A673 (cell line): ENCODE data around the gene SH3RF3. TPM values are rescaled to one million over a fixed set of nuclear protein-coding genes. Genes with fewer than 3 reads are reported as not detected.

Experiments used
- BruUV-seq: library from RNA; stranded (reverse); fragments of 400-500 nt; replicated peaks from 2 replicates; lab custom pipeline; 2021; lab: Mats Ljungman, UMichigan
- CTCF ChIA-PET: fragments of 300-600 bp; sonication (Branson Sonifier 250); formaldehyde crosslinking; loops from one replicate; lab custom pipeline; 2022; ENCODE audit warnings: antibody characterized with exemption; lab: Charles Lee
- POLR2A ChIA-PET: fragments of 300-600 bp; sonication (Branson Sonifier 250); formaldehyde crosslinking; loops from one replicate; lab custom pipeline; 2022; ENCODE audit warnings: antibody characterized with exemption; ENCODE audit not compliant: low non-redundant PET; lab: Charles Lee
- DNase-seq: peaks from one replicate; pipeline ENCODE4 v3.0.0-alpha.2; 2015; ENCODE audit warnings: low spot score
- H3K27ac ChIP-seq: fragments of 200-600 bp; sonication (generic); 2 replicates; pipeline ENCODE4 v1.5.1; 2016; ENCODE audit warnings: mixed run types, low read depth, mild to moderate bottlenecking, mixed read lengths, antibody characterized with exemption, low read length; ENCODE audit not compliant: poor library complexity, severe bottlenecking
- H3K27me3 ChIP-seq: fragments of 200-600 bp; sonication (generic); replicated peaks from 2 replicates; pipeline ENCODE4 v1.6.1; 2017; ENCODE audit warnings: mixed run types, low read depth, mild to moderate bottlenecking, mixed read lengths, antibody characterized with exemption, low read length; ENCODE audit not compliant: insufficient read depth, poor library complexity
- H3K36me3 ChIP-seq: fragments of 200-600 bp; sonication (generic); 2 replicates; pipeline ENCODE4 v1.6.1; 2016; ENCODE audit warnings: mixed run types, mild to moderate bottlenecking, mixed read lengths, antibody characterized with exemption, low read length; ENCODE audit not compliant: insufficient read depth, poor library complexity, severe bottlenecking
- H3K4me1 ChIP-seq: fragments of 200-600 bp; sonication (generic); 2 replicates; pipeline ENCODE4 v1.6.1; 2017; ENCODE audit warnings: mixed run types, mild to moderate bottlenecking, mixed read lengths, antibody characterized with exemption, low read length; ENCODE audit not compliant: insufficient read depth, poor library complexity, severe bottlenecking
- H3K4me3 ChIP-seq: fragments of 200-600 bp; sonication (generic); 2 replicates; pipeline ENCODE4 v1.5.1; 2016; ENCODE audit warnings: low read depth, mixed run types, mild to moderate bottlenecking, mixed read lengths, low read length; ENCODE audit not compliant: poor library complexity, severe bottlenecking
- H3K9me3 ChIP-seq: fragments of 200-600 bp; sonication (generic); 2 replicates; pipeline ENCODE4 v1.6.1; 2016; ENCODE audit warnings: mixed run types, low read depth, mild to moderate bottlenecking, mixed read lengths, antibody characterized with exemption, low read length; ENCODE audit not compliant: poor library complexity, severe bottlenecking
- EZH2 ChIP-seq: fragments of 200-600 bp; sonication (generic); IDR thresholded peaks from 2 replicates; pipeline ENCODE4 v1.6.1; 2017; ENCODE audit warnings: borderline replicate concordance, low read depth, mild to moderate bottlenecking, mixed read lengths, antibody characterized with exemption, low read length; ENCODE audit not compliant: poor library complexity, severe bottlenecking
- intact Hi-C: fragments of 100-400 bp; cut with micrococcal nuclease; formaldehyde crosslinking; loops from one replicate; pipeline ENCODE4 v1.10.0; 2022; ENCODE audit not compliant: unreplicated experiment
- total RNA-seq: library from RNA; stranded (reverse); gene quantifications from 2 replicates; pipeline ENCODE4 v1.2.3, GENCODE V29; 2021
- TF ChIP-seq, protein P1 (sequence below): fragments of 300-800, 200-600 bp; sonication (generic); conservative IDR thresholded peaks from 2 replicates; pipeline ENCODE4 v1.5.1; 2017; ENCODE audit warnings: low read depth, mild to moderate bottlenecking, antibody characterized with exemption, low read length, moderate library complexity, mixed read lengths

Gene SH3RF3
- total RNA-seq, 1 experiment from 2014 or later, result 0.15 TPM

DNA sequence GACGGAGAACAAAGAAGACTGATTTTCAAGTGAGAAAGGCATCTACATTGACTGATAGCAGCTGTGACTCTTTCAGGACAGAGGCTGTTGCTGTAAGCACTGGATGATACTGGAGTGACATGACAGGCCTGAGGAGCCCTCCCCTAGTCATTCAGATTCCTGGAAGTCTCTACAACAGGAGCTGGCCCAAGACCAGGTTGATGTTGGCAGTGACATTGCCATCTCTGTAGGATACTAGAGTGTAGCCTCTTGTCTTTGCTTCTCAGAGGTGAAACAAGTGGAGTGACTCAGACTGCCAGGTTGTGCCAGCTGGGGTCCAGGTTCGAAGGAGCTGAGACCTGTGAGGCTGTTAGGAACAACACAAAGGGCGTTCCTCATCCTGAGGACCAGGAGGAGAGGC, 44.7 kb upstream of the SH3RF3 start:
- Histone ChIP-seq H3K27ac (no peak overlapping the region), H3K27me3 (no peaks in the 10 kb centered on the region), H3K9me3 (no peaks in the 10 kb centered on the region), H3K4me1 (no peaks in the 10 kb centered on the region), H3K4me3 (no peak overlapping the region), H3K36me3 (no peaks in the 10 kb centered on the region)
- no TSS peak for BruUV-seq
- no peak for TF ChIP-seq EZH2
- TF ChIP-seq, protein P1, sequence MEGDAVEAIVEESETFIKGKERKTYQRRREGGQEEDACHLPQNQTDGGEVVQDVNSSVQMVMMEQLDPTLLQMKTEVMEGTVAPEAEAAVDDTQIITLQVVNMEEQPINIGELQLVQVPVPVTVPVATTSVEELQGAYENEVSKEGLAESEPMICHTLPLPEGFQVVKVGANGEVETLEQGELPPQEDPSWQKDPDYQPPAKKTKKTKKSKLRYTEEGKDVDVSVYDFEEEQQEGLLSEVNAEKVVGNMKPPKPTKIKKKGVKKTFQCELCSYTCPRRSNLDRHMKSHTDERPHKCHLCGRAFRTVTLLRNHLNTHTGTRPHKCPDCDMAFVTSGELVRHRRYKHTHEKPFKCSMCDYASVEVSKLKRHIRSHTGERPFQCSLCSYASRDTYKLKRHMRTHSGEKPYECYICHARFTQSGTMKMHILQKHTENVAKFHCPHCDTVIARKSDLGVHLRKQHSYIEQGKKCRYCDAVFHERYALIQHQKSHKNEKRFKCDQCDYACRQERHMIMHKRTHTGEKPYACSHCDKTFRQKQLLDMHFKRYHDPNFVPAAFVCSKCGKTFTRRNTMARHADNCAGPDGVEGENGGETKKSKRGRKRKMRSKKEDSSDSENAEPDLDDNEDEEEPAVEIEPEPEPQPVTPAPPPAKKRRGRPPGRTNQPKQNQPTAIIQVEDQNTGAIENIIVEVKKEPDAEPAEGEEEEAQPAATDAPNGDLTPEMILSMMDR, result no peak
- intact Hi-C loops, result no loop called here
- ChIA-PET CTCF (no interaction called here), POLR2A (no interaction called here)
- no peak for DNase-seq

- intact Hi-C loops, result no loop called here
- ChIA-PET POLR2A (no interaction called here), CTCF (no interaction called here)
- no peaks in the 10 kb centered on the region for H3K4me1 ChIP-seq
- H3K9me3 ChIP-seq, result no peaks in the 10 kb centered on the region
- H3K27me3 ChIP-seq, result no peaks in the 10 kb centered on the region
- TF ChIP-seq, protein P1, result no peak
- no peak for TF ChIP-seq EZH2
- no peak overlapping the region for H3K4me3 ChIP-seq
- no peak overlapping the region for H3K27ac ChIP-seq
- no TSS peak for BruUV-seq
- no peaks in the 10 kb centered on the region for H3K36me3 ChIP-seq
- no peak for DNase-seq
Measured at GRCh38 chr2:109085912-109086742, 42.9 kb upstream of the SH3RF3 start.

- POLR2A ChIA-PET, result no interaction called here
- BruUV-seq, result no TSS peak
- no peak overlapping the region for H3K4me3 ChIP-seq
- H3K36me3 ChIP-seq, result no peaks in the 10 kb centered on the region
- CTCF ChIA-PET, result no interaction called here
- H3K27me3 ChIP-seq, result no peaks in the 10 kb centered on the region
- no peaks in the 10 kb centered on the region for H3K4me1 ChIP-seq
- intact Hi-C loops, result no loop called here
- TF ChIP-seq EZH2, result no peak
- TF ChIP-seq, protein P1, result no peak
- H3K27ac ChIP-seq, result no peak overlapping the region
- no peaks in the 10 kb centered on the region for H3K9me3 ChIP-seq
- DNase-seq, result no peak
Measured at GRCh38 chr2:109086743-109087020, 42.3 kb upstream of the SH3RF3 start.
